D721Med (cell line): ENCODE measurements around the gene ZNF221.

Experiments used
- DNase-seq: peaks from one replicate; pipeline ENCODE4 v3.0.0; 2011; ENCODE audit warnings: low spot score; ENCODE audit not compliant: insufficient read length
- FAIRE-seq: peaks from 2 replicates; lab custom pipeline; 2011; peaks lifted over from hg19 to GRCh38; lab: Jason Lieb, UNC
- CTCF ChIP-seq: IDR thresholded peaks from 2 replicates; pipeline ENCODE4 v1.5.1; 2012; ENCODE audit warnings: mild to moderate bottlenecking, control low read depth; ENCODE audit not compliant: insufficient read depth; ENCODE audit errors: missing control alignments

The ZNF221 gene

GRCh38 chr19:43950834-43951645, at the start of gene ZNF221:
Gene ZNF221, plus strand, starts transcription at chr19:43951228. Its CDS starts 11,499 bp downstream, at chr19:43962727.
- peak; percentile 39 for TF ChIP-seq CTCF
- FAIRE-seq (no peak), DNase-seq (peak; percentile 66)

- no peak for TF ChIP-seq CTCF
- FAIRE-seq (peak; percentile 21), DNase-seq (peak; percentile 37)
These were observed 49.3 kb upstream of the ZNF221 start for GRCh38 chr19:43901395-43902390.

GRCh38 chr19:43902399-43902798, 48.6 kb upstream of the ZNF221 start:
- DNase-seq (no peak), FAIRE-seq (no peak)
- no peak for TF ChIP-seq CTCF

- no peak for DNase-seq
- FAIRE-seq = no peak
- no peak for TF ChIP-seq CTCF
These were observed 45.1 kb upstream of the ZNF221 start for GRCh38 chr19:43905897-43906296.

GRCh38 chr19:43906774-43907173, 44.3 kb upstream of the ZNF221 start:
- FAIRE-seq (no peak), DNase-seq (no peak)
- no peak for TF ChIP-seq CTCF

GRCh38 chr19:43908659-43909058, 42.4 kb upstream of the ZNF221 start:
- TF ChIP-seq CTCF = no peak
- DNase-seq = no peak
- FAIRE-seq = no peak
